GM13976 (cell line): ENCODE data around the gene DDX1.
A peak's percentile ranks its signal among the peaks of the same experiment; 100 is the strongest.

Source experiments
- DNase-seq: peaks from one replicate; pipeline ENCODE4 v3.0.0; 2012; ENCODE audit warnings: low spot score
- in situ Hi-C: fragments of 300-500 bp; cut with MboI; formaldehyde crosslinking; loops from one replicate; pipeline ENCODE4 v1.12.0; 2022; ENCODE audit warnings: low sequenced_read_pairs, mixed read lengths, inconsistent platforms; ENCODE audit not compliant: unreplicated experiment
- TF ChIP-seq, protein P1 (sequence below): IDR thresholded peaks from 2 replicates; pipeline ENCODE4 v1.5.1; 2012; ENCODE audit warnings: borderline replicate concordance, mild to moderate bottlenecking; ENCODE audit not compliant: insufficient read depth; ENCODE audit errors: extremely low read depth, missing control alignments, control extremely low read depth

DDX1 gene

DNA sequence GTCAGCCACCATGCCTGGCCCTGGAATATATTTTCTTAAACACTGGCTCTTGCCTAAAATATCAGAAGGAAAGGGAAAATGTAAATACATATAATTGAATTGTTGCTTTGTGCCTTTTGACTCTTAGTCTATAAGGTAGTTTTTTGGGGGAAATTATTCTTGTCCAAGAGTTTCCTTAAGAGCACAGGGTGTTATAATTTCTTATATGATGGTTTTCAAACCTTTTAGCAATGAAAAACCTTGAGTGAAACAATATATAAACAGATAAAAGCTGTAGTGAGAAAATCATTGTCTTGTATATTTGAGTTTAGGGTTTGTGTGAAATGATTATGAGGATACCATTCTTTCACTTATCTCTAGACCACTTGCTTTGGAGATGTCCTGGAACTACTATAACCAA is 40.2 kb downstream of the DDX1 start:
- no peak for DNase-seq
- TF ChIP-seq, protein P1, sequence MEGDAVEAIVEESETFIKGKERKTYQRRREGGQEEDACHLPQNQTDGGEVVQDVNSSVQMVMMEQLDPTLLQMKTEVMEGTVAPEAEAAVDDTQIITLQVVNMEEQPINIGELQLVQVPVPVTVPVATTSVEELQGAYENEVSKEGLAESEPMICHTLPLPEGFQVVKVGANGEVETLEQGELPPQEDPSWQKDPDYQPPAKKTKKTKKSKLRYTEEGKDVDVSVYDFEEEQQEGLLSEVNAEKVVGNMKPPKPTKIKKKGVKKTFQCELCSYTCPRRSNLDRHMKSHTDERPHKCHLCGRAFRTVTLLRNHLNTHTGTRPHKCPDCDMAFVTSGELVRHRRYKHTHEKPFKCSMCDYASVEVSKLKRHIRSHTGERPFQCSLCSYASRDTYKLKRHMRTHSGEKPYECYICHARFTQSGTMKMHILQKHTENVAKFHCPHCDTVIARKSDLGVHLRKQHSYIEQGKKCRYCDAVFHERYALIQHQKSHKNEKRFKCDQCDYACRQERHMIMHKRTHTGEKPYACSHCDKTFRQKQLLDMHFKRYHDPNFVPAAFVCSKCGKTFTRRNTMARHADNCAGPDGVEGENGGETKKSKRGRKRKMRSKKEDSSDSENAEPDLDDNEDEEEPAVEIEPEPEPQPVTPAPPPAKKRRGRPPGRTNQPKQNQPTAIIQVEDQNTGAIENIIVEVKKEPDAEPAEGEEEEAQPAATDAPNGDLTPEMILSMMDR = no peak
- in situ Hi-C loops = no loop called here

DNA sequence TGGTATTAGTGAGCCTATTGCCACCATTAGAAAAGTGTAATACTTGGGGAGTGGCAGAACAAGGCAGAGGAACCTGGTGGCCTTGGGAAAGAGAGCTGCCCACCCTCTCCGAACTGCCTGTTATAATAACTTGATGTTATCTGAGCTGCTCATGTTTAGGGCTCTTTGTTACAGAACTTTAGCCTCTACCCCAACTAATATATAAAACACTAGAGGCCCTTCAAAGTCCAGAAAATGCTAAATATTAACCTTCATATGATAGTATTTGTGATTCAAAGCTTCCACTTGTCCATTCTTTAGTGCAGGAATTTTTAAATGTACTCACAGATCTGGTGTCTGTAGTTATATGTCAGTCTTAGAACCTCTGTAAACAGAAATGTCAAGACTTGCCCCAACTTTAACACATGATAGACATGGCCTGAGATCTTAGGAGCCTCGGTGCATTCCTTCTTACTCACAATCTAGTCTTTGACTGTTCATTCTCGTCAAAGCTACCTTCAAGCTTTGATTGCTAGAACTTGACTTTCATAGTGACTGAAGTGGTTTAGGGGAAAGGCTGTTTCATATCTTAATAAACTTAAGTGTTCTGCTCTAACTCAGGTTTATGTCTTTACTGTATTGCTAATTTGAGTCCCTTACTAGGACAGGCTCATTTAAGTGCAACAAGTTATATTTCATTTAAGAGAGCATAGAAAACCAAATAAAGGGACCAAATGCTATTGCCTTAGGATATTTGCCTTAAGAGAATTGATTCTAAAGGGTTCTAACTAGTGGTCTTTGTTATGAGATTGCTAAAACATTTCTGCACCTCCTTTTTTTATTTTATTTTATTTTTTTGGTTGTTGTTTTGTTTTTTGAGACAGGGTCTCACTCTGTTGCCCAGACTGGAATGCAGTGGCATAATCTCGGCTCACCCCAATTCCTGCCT is 41.6 kb downstream of the DDX1 start:
- TF ChIP-seq, protein P1 = no peak
- DNase-seq = no peak
- in situ Hi-C loops = no loop called here

- in situ Hi-C loops = no loop called here
- TF ChIP-seq, protein P1 = no peak
- no peak for DNase-seq
Measured at GRCh38 chr2:15633971-15634346, 42.3 kb downstream of the DDX1 start.

DNA sequence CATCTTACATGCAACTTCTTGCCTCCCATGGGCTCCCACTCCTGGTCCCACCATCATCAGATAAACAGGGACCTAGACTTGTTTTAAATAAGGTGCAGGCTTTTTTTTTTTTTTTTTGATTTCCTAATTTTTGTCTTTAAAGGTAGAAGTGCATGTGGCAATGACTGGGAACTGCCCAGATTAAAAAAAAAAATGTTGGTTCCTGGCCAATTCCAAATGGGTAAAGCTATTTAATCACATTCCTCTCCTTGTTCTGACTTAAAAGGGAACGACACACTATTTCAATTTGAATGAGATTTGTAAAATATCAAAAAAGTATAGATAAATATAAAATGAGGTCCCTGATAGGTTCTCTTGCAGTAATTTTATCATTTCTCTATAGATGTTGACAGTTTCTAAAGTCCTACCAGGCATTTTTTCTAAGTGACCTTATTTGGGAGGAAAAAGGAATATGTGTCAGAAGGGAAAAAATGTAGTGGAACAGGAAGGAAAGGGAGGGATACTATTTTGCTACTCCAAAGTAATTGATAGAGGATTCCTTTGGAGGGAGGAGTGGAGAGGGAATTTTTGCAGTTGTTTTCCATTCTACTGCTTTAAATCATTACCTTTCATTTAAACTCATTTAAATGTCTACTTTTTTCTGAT is 43.3 kb downstream of the DDX1 start:
- TF ChIP-seq, protein P1 = no peak
- no peak for DNase-seq
- in situ Hi-C loops = no loop called here

- in situ Hi-C loops = no loop called here
- TF ChIP-seq, protein P1 = peak; percentile 70
Measured at GRCh38 chr2:15636972-15637785, 45.5 kb downstream of the DDX1 start.

DNA sequence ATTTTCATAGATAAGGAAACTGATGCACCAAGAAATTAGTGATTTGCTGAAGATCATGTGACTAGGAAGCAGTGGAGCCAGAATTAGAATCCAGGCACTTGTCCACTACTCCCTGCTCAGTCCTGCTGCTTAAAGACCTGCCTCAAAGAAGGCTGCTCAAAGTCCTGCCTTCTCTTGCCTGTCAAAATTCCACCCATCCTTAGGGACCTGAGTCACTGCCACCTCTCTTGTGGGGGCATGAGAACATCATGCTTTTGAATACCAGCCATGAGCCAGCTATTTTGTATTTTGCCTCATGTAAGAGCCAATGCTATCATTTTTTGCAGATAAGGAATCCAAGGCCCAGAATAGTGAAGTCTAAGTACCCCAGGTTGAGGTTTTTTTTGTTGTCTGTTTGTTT is 47.1 kb downstream of the DDX1 start:
- DNase-seq = no peak
- TF ChIP-seq, protein P1 = no peak
- in situ Hi-C loops = no loop called here

More at GRCh38 chr2:15636972-15637785, 45.5 kb downstream of the DDX1 start:
- DNase-seq = peak; percentile 62
